ENCODE results near the gene GLB1L3.
"Not testable (repeated sequence)": the region's sequence is repeated elsewhere in the genome, so short reads cannot be mapped to it uniquely, and the experiment has no call there.

The GLB1L3 gene

GRCh38 chr11:134344497-134345236, 68.5 kb downstream of the GLB1L3 start:
- not testable (repeated sequence) for DNase-seq (ENCODE audit: low spot score)

GRCh38 chr11:134345237-134345550, 69.0 kb downstream of the GLB1L3 start:
- DNase-seq (ENCODE audit: low spot score), result no peak

GRCh38 chr11:134346101-134346975, 70.2 kb downstream of the GLB1L3 start:
- DNase-seq (ENCODE audit: low spot score), result no peak

- no peak for DNase-seq (ENCODE audit: low spot score)
These were observed 70.8 kb downstream of the GLB1L3 start for GRCh38 chr11:134346976-134347350.

GRCh38 chr11:134347441-134347840, 71.3 kb downstream of the GLB1L3 start:
- DNase-seq (ENCODE audit: low spot score), result no peak

GRCh38 chr11:134349109-134349801, 73.1 kb downstream of the GLB1L3 start:
- no peak for DNase-seq (ENCODE audit: low spot score)

- no peak for DNase-seq (ENCODE audit: low spot score)
These were observed 73.7 kb downstream of the GLB1L3 start for GRCh38 chr11:134349802-134350355.

GRCh38 chr11:134350381-134350780, 74.2 kb downstream of the GLB1L3 start:
- no peak for DNase-seq (ENCODE audit: low spot score)

- no peak for DNase-seq (ENCODE audit: low spot score)
These were observed 75.9 kb downstream of the GLB1L3 start for GRCh38 chr11:134352111-134352510.

- no peak for DNase-seq (ENCODE audit: low spot score)
These were observed 79.0 kb downstream of the GLB1L3 start for GRCh38 chr11:134355136-134355535.

- no peak for DNase-seq (ENCODE audit: low spot score)
These were observed 79.5 kb downstream of the GLB1L3 start for GRCh38 chr11:134355656-134356055.

- no peak for DNase-seq (ENCODE audit: low spot score)
These were observed 80.7 kb downstream of the GLB1L3 start for GRCh38 chr11:134356656-134357544.

- DNase-seq (ENCODE audit: low spot score), result no peak
These were observed 81.3 kb downstream of the GLB1L3 start for GRCh38 chr11:134357545-134357839.

- no peak for DNase-seq (ENCODE audit: low spot score)
These were observed 82.1 kb downstream of the GLB1L3 start for GRCh38 chr11:134358165-134358855.

GRCh38 chr11:134358856-134359490, 82.8 kb downstream of the GLB1L3 start:
- no peak for DNase-seq (ENCODE audit: low spot score)

GRCh38 chr11:134359646-134360045, 83.5 kb downstream of the GLB1L3 start:
- no peak for DNase-seq (ENCODE audit: low spot score)

- peak; percentile 80 for DNase-seq (ENCODE audit: low spot score)
These were observed 84.1 kb downstream of the GLB1L3 start for GRCh38 chr11:134360050-134360835.

GRCh38 chr11:134361661-134362060, 85.5 kb downstream of the GLB1L3 start:
- DNase-seq (ENCODE audit: low spot score), result no peak

- no peak for DNase-seq (ENCODE audit: low spot score)
These were observed 86.2 kb downstream of the GLB1L3 start for GRCh38 chr11:134362192-134362901.

Measured in COLO829 (cell line).